Lower leg skin (tissue), 4 donors: Measurements from ENCODE around the gene GPRC5A. TPM values are rescaled to one million over a fixed set of nuclear protein-coding genes. Genes with fewer than 3 reads are reported as not detected.

Experiments used
- DNase-seq, 2 donors: peaks; one replicate each; pipeline ENCODE4 v3.0.0-alpha.2; 2019; ENCODE audit warnings: low spot score in 2 of 2
- H3K4me3 ChIP-seq: fragments of 200-600 bp; sonication (generic); 2 replicates; pipeline ENCODE4 v1.5.1; 2017; ENCODE audit warnings: mild to moderate bottlenecking, low read depth; ENCODE audit not compliant: poor library complexity, severe bottlenecking
- CTCF ChIP-seq, 3 donors: fragments of 450-650 bp; IDR thresholded peaks; one replicate each; pipeline ENCODE4 v1.5.1; 2016; ENCODE audit warnings: antibody characterized with exemption in 3 of 3, mild to moderate bottlenecking in 3 of 3, moderate library complexity in 2 of 3
- POLR2A ChIP-seq, 2 donors: fragments of 450-650 bp; IDR thresholded peaks; one replicate each; pipeline ENCODE4 v1.6.1; 2016 to 2017; ENCODE audit warnings: antibody characterized with exemption in 2 of 2, mild to moderate bottlenecking in 1 of 2, moderate library complexity in 1 of 2
- WGBS, 2 donors: methylation state at CpG; one replicate each; pipeline ENCODE4 v1.1.5; 2018; 5-methylcytosine and 5-hydroxymethylcytosine counted together
- intact Hi-C: fragments of 100-400 bp; cut with DNase I; formaldehyde crosslinking; loops from one replicate; pipeline ENCODE4 v1.15.0; 2023; ENCODE audit warnings: low total_unique reads
- microRNA counts, 2 donors: library from miRNA; unstranded; fragments of <30 nt; microRNA quantifications; one replicate each; lab custom pipeline; 2016
- total RNA-seq, 4 donors: library from RNA; depleted of rRNA; stranded (reverse); fragments of >200 nt; gene quantifications; one replicate each; pipeline ENCODE4 v1.1.0, GENCODE V29; 2016

The GPRC5A gene
- total RNA-seq, 4 donors from 2014 or later: 2.1 to 9.4 (median 5.3) TPM

GRCh38 chr12:12960639-12961209, 69.4 kb downstream of the GPRC5A start:
- intact Hi-C loops: no loop called here
- no peak for DNase-seq

GRCh38 chr12:12964255-12964654, 72.9 kb downstream of the GPRC5A start:
- intact Hi-C loops: no loop called here
- TF ChIP-seq CTCF (IDR thresholded peaks at IDR 0.05): no peak
- TF ChIP-seq POLR2A (IDR thresholded peaks at IDR 0.05): no peak
- WGBS, 2 donors: 91 to 93% methylated on average over 4 of the region's 4 CpGs
- no peak for DNase-seq
- no peak overlapping the region for H3K4me3 ChIP-seq

More at GRCh38 chr12:12960639-12961209, 69.4 kb downstream of the GPRC5A start:
- 79 to 91% methylated on average over 5 of the region's 5 CpGs for WGBS, 2 donors
- no peak for TF ChIP-seq POLR2A (IDR thresholded peaks at IDR 0.05)
- TF ChIP-seq CTCF (IDR thresholded peaks at IDR 0.05): no peak
- H3K4me3 ChIP-seq: no peak overlapping the region

GRCh38 chr12:12965836-12966235, 74.5 kb downstream of the GPRC5A start:
- 78 to 80% methylated on average over 4 of the region's 4 CpGs for WGBS, 2 donors
- no peak overlapping the region for H3K4me3 ChIP-seq
- no peak for DNase-seq
- TF ChIP-seq POLR2A (IDR thresholded peaks at IDR 0.05) (no peak), CTCF (IDR thresholded peaks at IDR 0.05) (no peak)
- intact Hi-C loops: no loop called here

MicroRNAs within 50 kb of the gene (microRNA counts, 767-probe panel; counts per million panel counts)
- microRNA hsa-miR-614 (lab: Ali Mortazavi, UCI): 0 to 358 counts per million in 2 donors

Other genes with a start within 250 kb of the GPRC5A start
- gene GPR19, start 195.4 kb upstream of the GPRC5A start, total RNA-seq: under 1 TPM in 1 of 4 donors, not detected in 3; 0.13 TPM
- 100 to 1,000 TPM in 3 of 4 donors, 10 to 100 TPM in 1; 74.3 to 104 (median 101) TPM for gene CDKN1B, start 174.2 kb upstream of the GPRC5A start, total RNA-seq
- gene APOLD1, start 105.9 kb upstream of the GPRC5A start, total RNA-seq: 10 to 100 TPM; 26.1 to 89.7 (median 34.7) TPM
- gene DDX47, start 78.2 kb upstream of the GPRC5A start, total RNA-seq: 10 to 100 TPM; 38.7 to 59.8 (median 55.4) TPM
- gene GPRC5D, start 60.6 kb downstream of the GPRC5A start, total RNA-seq: 10 to 100 TPM in 2 of 4 donors, not detected in 2; 27.9 to 51.1 TPM
- gene HEBP1, start 108.7 kb downstream of the GPRC5A start, total RNA-seq: 10 to 100 TPM; 34.1 to 41.5 (median 37.5) TPM
- gene FAM234B, start 152.8 kb downstream of the GPRC5A start, total RNA-seq: 10 to 100 TPM; 19.3 to 41.4 (median 25.6) TPM
- not detected for gene GSG1, start 212.1 kb downstream of the GPRC5A start, total RNA-seq